ENCODE measurements around the gene PABPC1L2B.
"Not testable (repeated sequence)": the region's sequence is repeated elsewhere in the genome, so short reads cannot be mapped to it uniquely, and the experiment has no call there.

Gene PABPC1L2B

GRCh38 chrX:73002733-73003132 lies at the start of gene PABPC1L2B:
TSS of gene PABPC1L2B (plus strand) at chrX:73002939. CDS start at chrX:73003643, 704 bp downstream.
- H3K27me3 ChIP-seq (ENCODE audit: insufficient read depth, insufficient read length); H3K9me3 ChIP-seq (ENCODE audit: insufficient read depth, low read length); H3K4me3 ChIP-seq (ENCODE audit: insufficient read length, low read depth); H3K36me3 ChIP-seq (ENCODE audit: insufficient read depth, insufficient read length, low read length); H3K9ac ChIP-seq (ENCODE audit: insufficient read length, low read depth); DNase-seq (ENCODE audit: low read depth, low spot score); H3K4me1 ChIP-seq (ENCODE audit: insufficient read depth, insufficient read length): not testable (repeated sequence)

- H3K36me3 ChIP-seq (ENCODE audit: insufficient read depth, insufficient read length, low read length); DNase-seq (ENCODE audit: low read depth, low spot score); H3K9me3 ChIP-seq (ENCODE audit: insufficient read depth, low read length); H3K27me3 ChIP-seq (ENCODE audit: insufficient read depth, insufficient read length); H3K4me1 ChIP-seq (ENCODE audit: insufficient read depth, insufficient read length); H3K4me3 ChIP-seq (ENCODE audit: insufficient read length, low read depth); H3K9ac ChIP-seq (ENCODE audit: insufficient read length, low read depth): not testable (repeated sequence)
These were observed 42.8 kb upstream of the PABPC1L2B start for GRCh38 chrX:72959971-72960370.

GRCh38 chrX:72971859-72972258 lies 30.9 kb upstream of the PABPC1L2B start:
- H3K9ac ChIP-seq (ENCODE audit: insufficient read length, low read depth); H3K4me3 ChIP-seq (ENCODE audit: insufficient read length, low read depth); H3K4me1 ChIP-seq (ENCODE audit: insufficient read depth, insufficient read length); H3K9me3 ChIP-seq (ENCODE audit: insufficient read depth, low read length); H3K27me3 ChIP-seq (ENCODE audit: insufficient read depth, insufficient read length); DNase-seq (ENCODE audit: low read depth, low spot score); H3K36me3 ChIP-seq (ENCODE audit: insufficient read depth, insufficient read length, low read length): not testable (repeated sequence)

- not testable (repeated sequence) for H3K9ac ChIP-seq (ENCODE audit: insufficient read length, low read depth); H3K36me3 ChIP-seq (ENCODE audit: insufficient read depth, insufficient read length, low read length); H3K4me3 ChIP-seq (ENCODE audit: insufficient read length, low read depth); H3K4me1 ChIP-seq (ENCODE audit: insufficient read depth, insufficient read length); H3K9me3 ChIP-seq (ENCODE audit: insufficient read depth, low read length); DNase-seq (ENCODE audit: low read depth, low spot score); H3K27me3 ChIP-seq (ENCODE audit: insufficient read depth, insufficient read length)
These were observed 27.9 kb upstream of the PABPC1L2B start for GRCh38 chrX:72974885-72975284.

GRCh38 chrX:72980894-72981469 lies 21.8 kb upstream of the PABPC1L2B start:
- H3K36me3 ChIP-seq (ENCODE audit: insufficient read depth, insufficient read length, low read length); H3K9ac ChIP-seq (ENCODE audit: insufficient read length, low read depth); H3K4me3 ChIP-seq (ENCODE audit: insufficient read length, low read depth); H3K27me3 ChIP-seq (ENCODE audit: insufficient read depth, insufficient read length); H3K9me3 ChIP-seq (ENCODE audit: insufficient read depth, low read length); DNase-seq (ENCODE audit: low read depth, low spot score); H3K4me1 ChIP-seq (ENCODE audit: insufficient read depth, insufficient read length): not testable (repeated sequence)

- not testable (repeated sequence) for DNase-seq (ENCODE audit: low read depth, low spot score)
These were observed 1.3 kb downstream of the PABPC1L2B start for GRCh38 chrX:73004032-73004431.

GRCh38 chrX:73021361-73022092 lies 18.8 kb downstream of the PABPC1L2B start:
- TF ChIP-seq ZNF274 (IDR thresholded peaks at IDR 0.05; ENCODE audit: low read depth, low read length) (no peak), YY1 (IDR thresholded peaks at IDR 0.05; ENCODE audit: insufficient read depth, insufficient read length) (no peak), SUZ12 (IDR thresholded peaks at IDR 0.05; ENCODE audit: extremely low read depth, insufficient read depth, insufficient read length) (no peak)
- no peak overlapping the region for H3K9ac ChIP-seq (ENCODE audit: insufficient read length, low read depth)
- no peaks in the 10 kb centered on the region for H3K4me1 ChIP-seq (ENCODE audit: insufficient read depth, insufficient read length)
- H3K36me3 ChIP-seq (ENCODE audit: insufficient read depth, insufficient read length, low read length): no peaks in the 10 kb centered on the region
- H3K9me3 ChIP-seq (ENCODE audit: insufficient read depth, low read length): peaks cover 11% of the 10 kb centered on the region; the same call in 1 of the 2 replicates
- H3K4me3 ChIP-seq (ENCODE audit: insufficient read length, low read depth): no peak overlapping the region
- no peak for DNase-seq (ENCODE audit: low read depth, low spot score)
- no peaks in the 10 kb centered on the region for H3K27me3 ChIP-seq (ENCODE audit: insufficient read depth, insufficient read length)

More at GRCh38 chrX:73004032-73004431, 1.3 kb downstream of the PABPC1L2B start:
- not testable (repeated sequence) for H3K4me1 ChIP-seq (ENCODE audit: insufficient read depth, insufficient read length); H3K27me3 ChIP-seq (ENCODE audit: insufficient read depth, insufficient read length); H3K9me3 ChIP-seq (ENCODE audit: insufficient read depth, low read length); H3K36me3 ChIP-seq (ENCODE audit: insufficient read depth, insufficient read length, low read length); H3K4me3 ChIP-seq (ENCODE audit: insufficient read length, low read depth); H3K9ac ChIP-seq (ENCODE audit: insufficient read length, low read depth)

- not testable (repeated sequence) for H3K4me1 ChIP-seq (ENCODE audit: insufficient read depth, insufficient read length); H3K4me3 ChIP-seq (ENCODE audit: insufficient read length, low read depth); H3K9ac ChIP-seq (ENCODE audit: insufficient read length, low read depth); H3K27me3 ChIP-seq (ENCODE audit: insufficient read depth, insufficient read length); DNase-seq (ENCODE audit: low read depth, low spot score); H3K36me3 ChIP-seq (ENCODE audit: insufficient read depth, insufficient read length, low read length)
- peaks cover 11% of the 10 kb centered on the region; the same call in 1 of the 2 replicates for H3K9me3 ChIP-seq (ENCODE audit: insufficient read depth, low read length)
These were observed 19.3 kb downstream of the PABPC1L2B start for GRCh38 chrX:73022093-73022445.
